GM21381 (cell line): ENCODE results near the gene CHRNA4.

Experiments used
- ATAC-seq: cut with Tn5 transposase; IDR thresholded peaks from one replicate; pipeline ENCODE4 v1.9.1; 2021; ENCODE audit warnings: mild to moderate bottlenecking, moderate library complexity; ENCODE audit not compliant: unreplicated experiment

The CHRNA4 gene

GRCh38 chr20:63379296-63379695, 18.1 kb upstream of the CHRNA4 start:
- ATAC-seq, result no peak

GRCh38 chr20:63378626-63379025, 17.5 kb upstream of the CHRNA4 start:
- no peak for ATAC-seq

GRCh38 chr20:63377951-63378381, 16.8 kb upstream of the CHRNA4 start:
- ATAC-seq, result no peak

GRCh38 chr20:63377256-63377941, 16.2 kb upstream of the CHRNA4 start:
- ATAC-seq, result no peak

GRCh38 chr20:63376283-63377250, 15.4 kb upstream of the CHRNA4 start:
- ATAC-seq, result no peak

- ATAC-seq, result no peak
Measured at GRCh38 chr20:63375438-63375837, 14.3 kb upstream of the CHRNA4 start.

- no peak for ATAC-seq
Measured at GRCh38 chr20:63374504-63374903, 13.4 kb upstream of the CHRNA4 start.

GRCh38 chr20:63373996-63374395, 12.8 kb upstream of the CHRNA4 start:
- ATAC-seq, result no peak

- no peak for ATAC-seq
Measured at GRCh38 chr20:63372971-63373885, 12.1 kb upstream of the CHRNA4 start.

GRCh38 chr20:63371291-63371865, 10.2 kb upstream of the CHRNA4 start:
- no peak for ATAC-seq

- ATAC-seq, result no peak
Measured at GRCh38 chr20:63370618-63371187, 9.6 kb upstream of the CHRNA4 start.

GRCh38 chr20:63369724-63370617, 8.8 kb upstream of the CHRNA4 start:
- no peak for ATAC-seq

- no peak for ATAC-seq
Measured at GRCh38 chr20:63369024-63369530, 7.9 kb upstream of the CHRNA4 start.

GRCh38 chr20:63368151-63368550, 7.0 kb upstream of the CHRNA4 start:
- no peak for ATAC-seq

- no peak for ATAC-seq
Measured at GRCh38 chr20:63367446-63368055, 6.4 kb upstream of the CHRNA4 start.

- ATAC-seq, result no peak
Measured at GRCh38 chr20:63366390-63367365, 5.5 kb upstream of the CHRNA4 start.

- ATAC-seq, result no peak
Measured at GRCh38 chr20:63365601-63366389, 4.6 kb upstream of the CHRNA4 start.
